Non-pigmented ciliary epithelial cell (primary cell): ENCODE results near the gene CCDC172.
A peak's percentile ranks its signal among the peaks of the same experiment; 100 is the strongest.

Experiments used
- DNase-seq: peaks from one replicate; pipeline ENCODE4 v3.0.0-alpha.2; 2010; ENCODE audit warnings: low read depth

The CCDC172 gene

DNA sequence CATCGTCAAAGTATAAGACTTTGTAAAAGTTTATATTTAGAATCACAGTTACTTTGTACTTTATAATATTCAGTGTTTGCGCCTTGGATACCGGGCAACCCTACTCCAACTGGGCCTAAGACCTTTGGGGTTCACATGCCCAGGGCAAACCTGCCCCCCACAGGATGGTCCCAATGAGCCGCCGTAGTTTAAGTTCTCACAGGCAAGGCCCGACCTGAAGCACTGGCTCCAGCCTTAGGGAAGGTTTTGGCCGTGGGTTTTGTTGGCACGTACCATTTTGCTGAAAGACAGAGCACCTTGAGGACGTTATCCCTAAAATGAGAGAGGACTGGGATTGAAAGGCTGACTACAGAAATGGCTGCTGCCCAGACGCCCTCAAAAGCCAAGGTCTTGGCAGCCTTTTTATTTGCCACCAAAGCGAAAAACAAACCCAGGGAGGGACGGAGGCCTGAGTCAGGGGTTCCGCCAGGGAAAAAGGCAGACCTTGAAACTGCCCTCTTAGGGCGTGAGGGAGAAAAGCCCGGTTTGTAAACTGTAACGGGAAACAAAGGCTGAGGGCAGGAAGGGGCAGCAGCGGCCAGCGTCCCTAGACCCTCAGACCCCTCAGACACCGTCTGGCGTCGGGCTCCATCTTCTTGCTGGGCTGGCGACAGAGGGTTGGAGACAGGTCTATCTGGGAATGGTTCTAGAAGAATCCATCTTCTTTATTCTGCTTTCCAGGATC is at the start of gene CCDC172:
Gene CCDC172, plus strand, starts transcription at position 222 of the 724 bp plus-strand sequence. CDS start 564 bp downstream, outside the sequence.
- DNase-seq = no peak

DNA sequence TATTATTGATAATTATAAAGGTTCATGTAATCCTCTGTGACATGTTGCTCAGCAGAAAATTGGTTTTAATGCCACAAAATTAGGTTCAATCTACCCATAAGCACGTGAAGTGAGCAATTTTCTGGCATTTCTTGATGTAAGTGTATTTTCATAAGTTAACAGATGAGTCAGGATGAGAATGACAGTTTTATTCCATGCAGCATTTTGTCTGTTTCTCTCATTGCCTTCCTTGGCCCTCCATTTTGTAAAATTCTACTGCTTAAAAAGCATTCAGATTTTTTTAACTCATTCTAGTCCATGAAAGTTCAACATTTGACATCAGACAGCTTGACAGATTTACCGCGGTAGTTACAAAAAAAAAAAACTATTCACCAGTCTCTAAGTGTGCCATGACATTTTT is 47.3 kb upstream of the CCDC172 start:
- DNase-seq = no peak

- peak; percentile 40 for DNase-seq
These were observed 45.4 kb upstream of the CCDC172 start for GRCh38 chr10:116278846-116279245.

GRCh38 chr10:116281775-116282174 is 42.5 kb upstream of the CCDC172 start:
- no peak for DNase-seq

- DNase-seq = no peak
These were observed 37.5 kb upstream of the CCDC172 start for GRCh38 chr10:116286626-116287200.

DNA sequence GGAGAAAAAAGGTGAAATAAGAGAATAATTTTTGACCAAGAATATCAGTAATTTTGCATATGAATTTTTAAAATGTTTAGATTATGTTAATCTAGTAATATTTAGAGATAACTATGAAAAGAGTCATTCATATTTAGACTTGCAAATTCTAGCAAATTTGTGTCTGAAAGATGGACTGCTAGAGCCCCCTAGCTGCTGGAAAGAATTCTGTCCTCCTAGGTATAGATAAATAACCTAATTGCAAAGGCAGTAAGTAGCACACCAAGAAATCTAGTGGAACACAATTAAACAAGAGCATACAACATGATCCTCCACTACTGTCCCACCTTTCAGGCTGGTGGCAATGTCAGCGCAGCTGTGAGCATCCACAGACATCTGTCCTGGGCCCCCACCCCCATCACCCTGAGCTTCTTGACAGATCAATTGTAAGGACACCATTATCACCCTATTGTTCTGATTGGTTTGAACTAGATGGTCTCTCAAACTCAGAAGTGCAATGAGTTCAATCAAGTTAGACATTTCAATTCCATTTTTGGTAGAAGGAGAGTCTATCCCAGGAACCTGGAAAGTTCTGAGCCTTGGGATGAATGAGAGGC is 36.2 kb upstream of the CCDC172 start:
- no peak for DNase-seq

GRCh38 chr10:116289652-116290051 is 34.6 kb upstream of the CCDC172 start:
- DNase-seq = no peak

GRCh38 chr10:116292493-116292892 is 31.8 kb upstream of the CCDC172 start:
- DNase-seq = no peak

- no peak for DNase-seq
These were observed 27.9 kb upstream of the CCDC172 start for GRCh38 chr10:116296291-116296721.

GRCh38 chr10:116298586-116298985 is 25.7 kb upstream of the CCDC172 start:
- no peak for DNase-seq

DNA sequence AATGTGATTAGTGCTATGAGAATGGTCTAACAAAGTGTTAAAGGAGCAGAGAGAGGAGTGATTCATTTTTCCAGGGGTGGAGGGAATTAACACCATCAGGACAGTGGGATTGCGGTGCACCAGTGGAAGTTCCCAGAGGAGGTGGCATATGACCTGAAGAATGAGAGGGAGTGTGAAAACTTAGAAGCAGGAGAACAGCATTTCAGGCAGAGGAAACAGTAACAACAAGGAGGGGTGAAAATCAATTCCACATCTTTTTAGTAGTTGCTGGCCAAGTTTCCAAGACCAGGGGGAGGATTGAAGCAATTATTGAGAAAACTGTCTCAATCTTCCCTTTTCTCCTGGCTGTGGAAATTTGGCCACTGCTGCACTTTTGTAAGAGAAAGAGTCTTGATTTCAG is 23.7 kb upstream of the CCDC172 start:
- DNase-seq = no peak

DNA sequence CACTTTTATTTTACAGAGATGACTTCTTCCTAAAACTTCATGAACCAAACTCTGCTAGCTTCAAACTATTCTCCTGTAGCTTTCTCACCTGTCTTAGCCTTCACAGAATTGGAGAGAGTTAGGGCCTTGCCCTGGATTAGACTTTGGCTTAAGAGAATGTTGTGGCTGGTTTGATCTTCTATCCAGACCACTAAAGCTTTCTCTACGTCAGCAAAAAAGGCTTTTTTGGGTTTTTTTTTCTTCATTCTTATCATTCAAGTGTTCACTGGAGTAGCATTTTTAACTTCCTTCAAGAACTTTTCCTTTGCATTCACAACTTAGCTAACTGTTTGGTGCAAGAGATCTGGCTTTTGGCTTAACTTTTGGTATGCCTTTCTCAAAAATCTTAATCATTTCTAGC is 19.3 kb upstream of the CCDC172 start:
- DNase-seq = no peak

GRCh38 chr10:116306847-116307246 is 17.4 kb upstream of the CCDC172 start:
- no peak for DNase-seq

- no peak for DNase-seq
These were observed 16.8 kb upstream of the CCDC172 start for GRCh38 chr10:116307455-116307854.

- DNase-seq = no peak
These were observed 13.2 kb upstream of the CCDC172 start for GRCh38 chr10:116311016-116311415.

- DNase-seq = no peak
These were observed 12.3 kb upstream of the CCDC172 start for GRCh38 chr10:116311706-116312490.

GRCh38 chr10:116312548-116312947 is 11.7 kb upstream of the CCDC172 start:
- DNase-seq = no peak

- DNase-seq = no peak
These were observed 7.7 kb upstream of the CCDC172 start for GRCh38 chr10:116316503-116316902.

GRCh38 chr10:116324951-116325635 is 845 bp downstream of the CCDC172 start:
- DNase-seq = no peak

GRCh38 chr10:116325987-116326386 is 1.7 kb downstream of the CCDC172 start:
- no peak for DNase-seq

DNA sequence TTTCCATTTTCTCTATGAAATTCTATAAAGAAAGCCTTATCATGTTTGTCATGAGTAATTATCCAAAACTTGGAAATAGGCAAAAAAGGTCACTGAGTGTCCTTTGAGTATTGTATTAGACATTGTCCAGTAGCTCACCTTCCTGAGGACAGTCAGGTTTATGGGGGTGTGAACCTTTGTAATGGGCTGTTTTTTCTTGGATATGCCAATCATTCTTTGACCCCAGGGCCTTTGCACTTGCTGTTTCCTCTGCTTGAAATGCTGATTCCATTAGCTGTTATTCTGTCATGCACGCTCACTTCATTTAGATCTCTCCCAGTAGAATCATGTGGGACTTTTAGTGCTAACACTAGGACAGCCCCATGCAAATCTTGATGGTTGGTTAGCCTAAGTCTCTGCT is 4.9 kb downstream of the CCDC172 start:
- no peak for DNase-seq

DNA sequence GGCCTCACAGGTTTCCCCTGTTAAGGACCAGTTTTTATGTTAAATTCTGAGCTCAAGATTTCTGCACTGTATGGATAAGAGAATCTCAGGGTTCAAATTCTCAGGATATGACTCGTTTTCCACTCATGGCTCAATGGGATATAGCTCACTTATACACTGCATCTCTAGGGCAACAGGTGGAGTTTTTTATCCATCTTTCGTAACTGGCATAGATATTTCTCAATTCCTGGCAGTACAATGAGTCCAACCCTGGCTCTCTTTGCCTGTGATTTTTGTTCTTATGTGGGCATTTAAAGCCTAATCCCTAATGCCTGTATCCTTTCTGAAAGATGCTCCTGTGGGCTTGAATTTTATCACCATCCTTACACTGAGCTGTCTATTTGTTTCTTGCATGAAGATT is 7.6 kb downstream of the CCDC172 start:
- DNase-seq = no peak
